Activated T-cell treated with anti-CD3 and anti-CD28 coated beads for 1 hour (primary cell): Measurements from ENCODE around the gene C16orf90.
A peak's percentile ranks its signal among the peaks of the same experiment; 100 is the strongest.

Experiments used
- DNase-seq: peaks from one replicate; pipeline ENCODE4 v3.0.0-alpha.2; 2020; ENCODE audit warnings: low read depth

The C16orf90 gene

GRCh38 chr16:3495176-3495575 lies at the start of gene C16orf90:
Gene C16orf90, minus strand, starts transcription at chr16:3495489. Its CDS starts 68 bp downstream, at chr16:3495421.
- no peak for DNase-seq

DNA sequence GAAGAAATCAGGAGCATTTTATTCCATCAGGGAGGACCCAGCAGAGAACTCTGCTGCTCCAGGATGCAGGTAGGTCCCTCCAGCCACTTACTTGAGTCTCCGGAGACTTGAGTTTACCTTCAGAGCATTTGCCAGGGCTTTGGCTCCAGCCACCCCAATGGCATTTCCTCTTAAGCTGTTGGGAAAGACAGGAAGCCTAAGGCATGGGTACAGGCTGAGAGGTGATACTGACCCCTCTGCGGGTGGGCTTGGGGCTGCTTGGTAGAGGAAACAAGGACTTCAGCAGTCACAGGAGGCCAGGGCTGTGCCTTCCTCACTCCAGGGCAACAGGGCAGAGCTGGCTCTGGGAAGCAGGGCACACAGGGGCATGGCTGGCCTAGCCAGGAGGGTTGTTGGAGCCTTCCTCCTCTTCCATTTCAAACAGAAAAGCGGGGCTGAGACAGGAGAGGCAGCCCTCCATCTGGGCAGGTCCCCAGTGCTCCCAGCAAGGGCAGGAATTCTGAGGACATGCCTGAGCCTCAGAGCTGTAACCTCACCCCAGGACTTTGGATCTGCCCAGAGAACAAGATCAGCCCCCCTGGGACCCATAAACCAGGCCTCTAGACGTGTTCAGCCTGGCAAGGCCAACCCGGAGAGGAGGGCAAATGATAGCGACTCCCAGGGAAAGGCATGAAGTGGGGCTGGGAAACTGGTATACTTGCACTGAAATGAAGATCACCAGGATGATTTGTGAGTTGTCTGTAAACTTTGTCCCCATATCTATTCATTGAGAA lies 47.5 kb upstream of the C16orf90 start:
- DNase-seq = no peak

DNA sequence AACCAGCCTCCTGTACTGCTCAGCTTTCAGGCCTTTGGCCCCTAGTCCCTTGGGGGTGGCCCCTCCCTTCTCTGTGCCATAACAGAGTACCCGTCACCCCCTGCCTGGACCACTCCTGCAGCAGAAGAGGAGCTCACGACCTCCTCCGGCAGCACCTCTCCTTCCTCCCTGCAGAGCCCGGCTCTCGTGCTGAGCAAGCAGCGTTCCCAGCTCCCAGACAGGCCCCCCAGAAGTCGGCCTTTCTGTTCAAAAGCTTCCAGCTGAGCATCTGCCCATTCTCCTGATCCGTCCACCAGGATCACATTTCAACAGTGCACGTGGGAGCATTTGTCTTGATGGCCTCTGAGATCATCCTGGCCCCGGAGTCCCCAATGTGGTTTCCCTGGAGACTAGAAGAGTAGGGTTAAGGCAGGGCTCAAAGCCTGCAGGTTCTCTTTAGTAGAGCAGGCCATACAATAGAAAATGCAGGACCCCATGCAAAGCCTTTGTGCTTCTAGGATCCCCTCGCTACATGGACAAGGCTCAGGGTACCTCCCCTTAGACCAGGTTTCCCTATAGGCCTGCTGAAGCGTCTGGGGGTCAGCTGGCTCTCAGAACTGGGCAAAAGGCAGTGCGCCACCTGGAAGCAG lies 46.4 kb upstream of the C16orf90 start:
- DNase-seq = no peak

- DNase-seq = no peak
Observed at GRCh38 chr16:3538222-3538621, 42.9 kb upstream of the C16orf90 start.

GRCh38 chr16:3536851-3537250 lies 41.6 kb upstream of the C16orf90 start:
- no peak for DNase-seq

- DNase-seq = no peak
Observed at GRCh38 chr16:3536271-3536731, 41.0 kb upstream of the C16orf90 start.

DNA sequence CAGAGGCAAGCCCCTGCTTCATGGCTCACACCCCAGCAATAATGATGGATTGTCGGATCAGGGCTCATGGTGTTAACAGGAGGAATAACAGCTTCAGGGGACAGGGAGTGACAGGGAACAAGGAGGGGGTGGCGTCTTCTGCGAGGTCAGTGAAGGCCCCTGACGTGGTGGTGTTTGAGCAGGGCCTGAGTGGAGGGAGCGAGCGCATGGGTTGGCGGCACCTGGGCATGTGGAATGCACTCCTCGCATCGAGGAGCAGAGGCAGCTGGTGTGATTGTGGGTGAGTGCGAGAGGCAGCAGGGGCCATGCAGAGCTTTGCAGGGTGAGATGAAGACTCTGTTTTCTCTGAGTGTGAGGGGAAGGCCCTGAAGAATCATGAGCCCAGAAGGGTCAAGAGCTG lies 38.8 kb upstream of the C16orf90 start:
- DNase-seq = no peak

- no peak for DNase-seq
Observed at GRCh38 chr16:3532741-3533140, 37.5 kb upstream of the C16orf90 start.

DNA sequence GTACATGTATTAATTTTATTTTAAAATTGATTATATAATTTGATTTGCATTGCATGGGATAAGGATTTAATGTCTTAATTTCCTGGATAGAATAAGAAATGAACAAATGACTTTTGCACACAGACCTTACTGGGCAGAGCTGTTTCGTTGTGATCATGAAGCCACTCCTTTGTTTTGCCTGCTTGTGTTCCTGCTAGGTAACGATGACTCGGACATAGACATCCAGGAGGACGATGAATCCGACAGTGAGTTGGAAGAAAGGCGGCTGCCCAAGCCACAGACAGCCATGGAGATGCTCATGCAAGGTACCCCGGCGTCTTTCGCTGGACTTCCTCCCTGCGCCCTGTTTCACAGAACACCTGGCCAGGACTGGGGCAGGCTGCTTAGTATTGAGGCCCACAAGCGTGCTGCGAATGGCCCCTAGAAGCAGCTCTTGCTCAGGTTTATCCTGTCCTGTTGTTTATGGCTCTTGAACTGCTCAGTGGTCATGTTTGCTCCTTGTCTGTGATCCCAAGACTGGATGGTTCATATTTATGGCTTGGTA lies 35.2 kb upstream of the C16orf90 start:
- DNase-seq = no peak

GRCh38 chr16:3529175-3529574 lies 33.9 kb upstream of the C16orf90 start:
- DNase-seq = no peak

DNA sequence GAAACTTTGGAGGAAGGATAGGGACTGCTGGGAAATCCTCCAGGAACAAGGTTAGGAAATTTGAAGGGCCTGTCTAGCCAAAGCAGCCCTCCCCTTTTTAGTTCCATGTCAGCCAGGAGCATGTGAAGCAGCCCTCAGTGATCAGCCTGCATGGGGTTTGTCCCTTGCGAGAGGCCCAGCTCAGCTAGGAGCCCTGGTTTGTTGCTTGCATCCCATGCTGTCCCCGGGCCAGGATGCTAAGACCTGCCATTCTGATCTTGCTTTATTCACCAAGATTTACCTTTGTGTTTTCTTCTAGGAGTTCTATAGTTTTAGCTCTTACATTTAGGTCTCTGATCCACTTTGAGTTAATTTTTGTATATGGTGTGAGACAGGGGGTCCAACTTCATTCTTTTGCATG lies 33.1 kb upstream of the C16orf90 start:
- no peak for DNase-seq

GRCh38 chr16:3527216-3527829 lies 32.0 kb upstream of the C16orf90 start:
- peak; percentile 36 for DNase-seq

DNA sequence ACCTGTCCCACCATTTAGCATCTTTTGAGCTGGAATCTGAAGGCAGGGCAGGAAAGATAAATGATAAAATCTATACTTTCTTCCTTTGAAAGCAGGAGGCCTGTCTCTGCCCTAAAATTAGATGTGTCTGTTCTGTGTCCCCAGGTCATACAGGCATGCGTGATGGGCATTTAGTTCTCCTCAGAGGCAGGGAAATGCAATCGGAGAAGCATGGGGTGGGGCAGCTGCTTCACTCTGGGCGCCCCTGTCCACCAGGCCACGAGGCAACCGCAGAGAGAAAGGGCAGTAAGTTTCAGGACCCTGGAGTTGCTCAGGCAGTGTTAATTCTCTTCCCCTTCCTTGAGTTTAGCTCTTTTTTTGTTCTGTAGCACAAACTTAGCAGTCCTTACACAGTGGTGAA lies 30.7 kb upstream of the C16orf90 start:
- no peak for DNase-seq

DNA sequence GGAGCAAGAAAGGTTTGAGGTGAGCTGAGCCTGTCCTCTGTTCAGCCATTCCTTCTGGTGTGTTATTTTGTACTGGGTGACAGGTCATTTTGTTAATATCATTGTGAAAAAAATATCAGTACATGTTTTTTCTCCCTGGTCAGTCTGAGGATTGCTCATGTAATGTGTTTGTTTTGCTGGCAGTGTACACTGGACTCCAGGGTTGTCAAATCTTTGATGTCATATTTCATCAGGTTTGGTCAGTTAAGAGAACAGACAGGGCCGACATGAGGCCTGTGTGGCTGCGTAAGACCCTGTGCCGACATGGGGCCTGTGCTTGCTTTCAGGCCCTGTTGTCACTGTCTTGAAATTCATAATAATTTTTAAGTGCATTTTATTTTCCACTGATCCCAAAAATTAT lies 28.0 kb upstream of the C16orf90 start:
- no peak for DNase-seq

- no peak for DNase-seq
Observed at GRCh38 chr16:3520841-3521240, 25.6 kb upstream of the C16orf90 start.

DNA sequence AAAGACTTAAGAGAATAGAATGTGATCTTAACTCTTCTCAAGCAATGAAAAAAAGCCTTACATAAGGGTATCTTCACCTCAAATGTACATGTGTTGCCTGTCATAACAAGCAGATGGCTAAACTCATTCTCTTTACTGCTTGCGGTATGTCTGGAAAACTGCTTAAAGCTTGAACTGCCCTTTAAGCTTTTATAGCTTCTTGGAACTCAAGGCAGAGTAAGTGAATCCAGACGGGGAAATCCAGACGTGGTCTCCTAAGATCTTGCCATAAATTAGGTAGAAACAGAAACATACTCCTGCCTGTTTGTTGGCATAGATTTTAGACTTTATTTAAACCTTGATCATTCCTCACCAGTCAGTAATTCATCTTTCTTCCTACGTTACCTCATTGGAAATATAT lies 25.1 kb upstream of the C16orf90 start:
- no peak for DNase-seq

DNA sequence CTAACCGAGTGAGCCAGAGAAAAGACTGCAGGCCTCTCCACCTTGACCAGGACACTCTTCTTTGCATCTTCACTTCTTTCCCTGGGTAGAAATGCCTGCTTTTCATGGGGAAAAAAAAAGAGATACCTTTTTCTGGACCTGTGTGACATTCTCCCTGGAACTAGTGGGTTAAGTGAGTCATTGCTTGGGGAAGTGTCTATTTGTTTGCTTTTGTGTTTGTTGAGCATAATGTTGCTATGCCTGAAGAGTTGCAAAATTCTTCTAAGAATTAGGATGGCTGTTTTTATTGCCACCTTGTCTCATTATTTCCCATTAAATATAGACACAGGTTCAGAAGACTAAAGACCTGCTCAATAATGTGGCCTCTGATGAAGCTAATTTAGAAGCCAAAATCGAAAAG lies 24.3 kb upstream of the C16orf90 start:
- DNase-seq = no peak

DNA sequence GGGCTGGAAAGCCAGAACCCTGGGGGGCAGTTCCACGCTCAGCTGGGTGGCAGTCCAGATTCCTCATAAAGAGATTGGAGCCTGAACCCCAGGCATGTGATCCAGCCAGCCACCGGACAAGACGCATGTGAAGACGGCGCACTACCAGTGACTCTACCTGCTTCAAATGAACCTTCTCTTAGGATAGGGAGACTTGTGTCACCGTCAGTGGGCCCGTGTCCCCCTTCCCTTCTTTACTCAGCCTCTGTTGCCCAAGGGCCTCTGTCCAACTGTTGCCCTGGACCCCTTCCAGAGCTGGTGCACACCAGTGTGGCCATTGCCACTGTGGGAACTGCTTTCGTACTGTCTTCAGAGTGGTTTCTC lies 23.7 kb upstream of the C16orf90 start:
- no peak for DNase-seq

- no peak for DNase-seq
Observed at GRCh38 chr16:3518292-3518985, 23.1 kb upstream of the C16orf90 start.

DNA sequence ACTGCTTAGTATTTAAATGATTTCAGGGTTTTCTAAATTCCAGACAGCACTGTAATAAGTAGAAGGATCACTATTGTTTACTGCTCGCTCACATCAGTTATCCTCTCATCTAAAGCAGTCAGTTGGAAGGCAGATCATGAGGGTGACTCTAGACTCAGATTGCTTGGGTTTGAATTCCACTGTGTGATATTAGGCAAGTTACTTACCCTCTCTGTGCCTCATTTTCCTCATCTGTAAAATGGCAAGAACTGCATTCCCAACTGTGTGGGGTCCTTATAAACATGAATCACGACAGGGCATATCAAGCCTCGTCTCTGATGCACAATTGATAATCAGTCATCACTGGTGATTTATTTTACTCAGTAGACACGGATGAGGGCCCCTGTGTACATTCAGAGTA lies 20.6 kb upstream of the C16orf90 start:
- DNase-seq = no peak

- no peak for DNase-seq
Observed at GRCh38 chr16:3514621-3515020, 19.3 kb upstream of the C16orf90 start.

- no peak for DNase-seq
Observed at GRCh38 chr16:3513892-3514583, 18.7 kb upstream of the C16orf90 start.
